Measurements from ENCODE around the gene PRKD1. TPM values are rescaled to one million over a fixed set of nuclear protein-coding genes. Genes with fewer than 3 reads are reported as not detected.

Gene PRKD1
- total RNA-seq, 1 donor from 2014 or later: 13.5 TPM

DNA sequence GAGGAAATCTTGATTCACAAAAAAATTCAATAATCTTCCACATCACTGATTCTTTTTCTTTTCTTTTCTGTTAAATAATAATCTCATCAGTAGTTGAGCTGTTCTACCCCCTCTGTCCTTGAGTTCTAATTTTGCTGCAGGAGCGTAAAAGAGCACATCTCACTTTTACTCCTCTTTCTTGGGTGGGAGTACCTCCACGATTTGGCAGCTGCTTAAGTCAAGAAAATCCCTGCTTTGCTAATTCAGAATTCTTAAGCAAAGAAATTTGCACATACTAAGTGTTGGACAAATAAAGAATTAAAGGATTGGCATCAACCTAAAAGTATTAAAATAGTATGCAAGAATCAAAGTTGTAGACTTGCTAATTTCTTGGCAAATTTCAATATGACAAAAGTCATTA lies 128.8 kb downstream of the PRKD1 start:
- Mint-ChIP-seq H3K9me3 (no peaks in the 10 kb centered on the region), H3K4me1 (peaks cover 19% of the 10 kb centered on the region), H3K27ac (ENCODE audit: unreplicated experiment) (no peak overlapping the region), H3K4me3 (no peak overlapping the region), H3K27me3 (ENCODE audit: low read depth) (no peaks in the 10 kb centered on the region), H3K36me3 (ENCODE audit: low read depth) (no peaks in the 10 kb centered on the region)
- TF ChIP-seq, protein P1, sequence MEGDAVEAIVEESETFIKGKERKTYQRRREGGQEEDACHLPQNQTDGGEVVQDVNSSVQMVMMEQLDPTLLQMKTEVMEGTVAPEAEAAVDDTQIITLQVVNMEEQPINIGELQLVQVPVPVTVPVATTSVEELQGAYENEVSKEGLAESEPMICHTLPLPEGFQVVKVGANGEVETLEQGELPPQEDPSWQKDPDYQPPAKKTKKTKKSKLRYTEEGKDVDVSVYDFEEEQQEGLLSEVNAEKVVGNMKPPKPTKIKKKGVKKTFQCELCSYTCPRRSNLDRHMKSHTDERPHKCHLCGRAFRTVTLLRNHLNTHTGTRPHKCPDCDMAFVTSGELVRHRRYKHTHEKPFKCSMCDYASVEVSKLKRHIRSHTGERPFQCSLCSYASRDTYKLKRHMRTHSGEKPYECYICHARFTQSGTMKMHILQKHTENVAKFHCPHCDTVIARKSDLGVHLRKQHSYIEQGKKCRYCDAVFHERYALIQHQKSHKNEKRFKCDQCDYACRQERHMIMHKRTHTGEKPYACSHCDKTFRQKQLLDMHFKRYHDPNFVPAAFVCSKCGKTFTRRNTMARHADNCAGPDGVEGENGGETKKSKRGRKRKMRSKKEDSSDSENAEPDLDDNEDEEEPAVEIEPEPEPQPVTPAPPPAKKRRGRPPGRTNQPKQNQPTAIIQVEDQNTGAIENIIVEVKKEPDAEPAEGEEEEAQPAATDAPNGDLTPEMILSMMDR (conservative IDR thresholded peaks at IDR 0.05): no peak
- no peak for DNase-seq (ENCODE audit: low read depth, low spot score)

DNA sequence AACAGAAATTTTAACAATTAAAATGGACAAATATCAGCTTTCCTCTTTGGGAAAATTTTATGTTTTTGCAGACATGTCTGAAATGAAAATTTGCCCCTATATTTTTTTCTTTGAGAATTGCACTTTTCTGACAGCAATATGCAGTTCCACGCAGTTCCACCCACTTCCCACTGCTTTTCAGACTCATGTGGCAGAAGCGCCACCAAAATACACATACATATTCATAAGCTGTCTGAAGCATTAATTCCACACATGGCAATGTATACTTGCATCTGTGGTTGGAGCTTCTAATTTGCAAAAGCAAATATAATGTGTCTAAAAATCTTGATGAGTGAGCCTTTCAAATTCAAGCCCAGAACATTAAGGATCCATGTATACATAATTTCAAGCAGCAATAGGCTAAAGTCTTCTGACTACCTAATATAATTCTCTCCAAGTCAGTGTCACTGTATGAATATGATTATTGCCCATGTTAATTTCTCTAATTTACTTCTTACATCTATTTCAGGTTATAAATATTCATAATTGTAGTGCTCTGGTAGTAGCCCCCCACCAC lies 129.5 kb downstream of the PRKD1 start:
- DNase-seq (ENCODE audit: low read depth, low spot score): no peak
- Mint-ChIP-seq H3K36me3 (ENCODE audit: low read depth) (no peaks in the 10 kb centered on the region), H3K9me3 (no peaks in the 10 kb centered on the region), H3K4me3 (no peak overlapping the region), H3K27me3 (ENCODE audit: low read depth) (no peaks in the 10 kb centered on the region), H3K27ac (ENCODE audit: unreplicated experiment) (no peak overlapping the region), H3K4me1 (peaks cover 19% of the 10 kb centered on the region)
- TF ChIP-seq, protein P1 (conservative IDR thresholded peaks at IDR 0.05): no peak

DNA sequence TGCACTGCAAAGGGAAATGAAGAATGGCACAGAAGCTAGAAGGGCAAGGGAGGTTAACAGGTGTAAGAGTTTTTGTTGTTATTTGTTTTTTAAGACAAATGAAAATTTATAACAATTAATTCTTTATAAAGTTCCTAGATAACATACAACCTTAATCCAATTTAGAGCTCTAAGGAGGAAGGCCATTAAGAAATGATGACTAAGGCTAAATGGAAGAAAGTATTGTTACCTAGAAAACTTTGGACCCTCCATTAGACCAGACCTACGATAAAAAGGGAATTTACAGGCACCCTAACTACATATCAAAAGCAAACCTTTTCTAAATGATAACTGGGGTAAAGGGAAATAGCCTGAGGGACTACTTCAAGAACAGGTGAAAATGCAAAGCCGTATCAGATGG lies 130.8 kb downstream of the PRKD1 start:
- no peaks in the 10 kb centered on the region for H3K27me3 Mint-ChIP-seq (ENCODE audit: low read depth)
- H3K4me3 Mint-ChIP-seq: no peak overlapping the region
- H3K27ac Mint-ChIP-seq (ENCODE audit: unreplicated experiment): no peak overlapping the region
- no peak for DNase-seq (ENCODE audit: low read depth, low spot score)
- H3K4me1 Mint-ChIP-seq: peaks cover 19% of the 10 kb centered on the region
- no peaks in the 10 kb centered on the region for H3K9me3 Mint-ChIP-seq
- TF ChIP-seq, protein P1 (conservative IDR thresholded peaks at IDR 0.05): no peak
- H3K36me3 Mint-ChIP-seq (ENCODE audit: low read depth): no peaks in the 10 kb centered on the region

DNA sequence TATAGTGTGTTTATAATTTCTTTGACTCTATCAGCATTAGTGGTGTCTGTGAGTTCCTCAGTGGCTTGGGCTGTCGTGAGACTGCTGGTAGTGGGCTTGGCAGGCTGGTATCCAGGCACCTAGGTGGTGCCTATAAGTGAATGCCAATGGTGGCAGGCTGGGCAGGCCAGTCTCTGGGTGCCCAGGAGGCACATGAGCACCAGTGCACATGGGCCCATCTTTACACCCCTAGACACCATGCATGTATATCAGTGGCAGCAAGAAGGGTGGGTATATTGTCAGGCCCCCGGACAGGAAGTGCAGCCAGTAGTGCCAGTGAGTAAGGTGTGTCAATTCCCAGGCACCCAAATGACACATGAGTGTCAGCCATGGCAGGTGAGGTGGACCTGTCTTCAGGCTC lies 138.2 kb downstream of the PRKD1 start:
- no peak for DNase-seq (ENCODE audit: low read depth, low spot score)

DNA sequence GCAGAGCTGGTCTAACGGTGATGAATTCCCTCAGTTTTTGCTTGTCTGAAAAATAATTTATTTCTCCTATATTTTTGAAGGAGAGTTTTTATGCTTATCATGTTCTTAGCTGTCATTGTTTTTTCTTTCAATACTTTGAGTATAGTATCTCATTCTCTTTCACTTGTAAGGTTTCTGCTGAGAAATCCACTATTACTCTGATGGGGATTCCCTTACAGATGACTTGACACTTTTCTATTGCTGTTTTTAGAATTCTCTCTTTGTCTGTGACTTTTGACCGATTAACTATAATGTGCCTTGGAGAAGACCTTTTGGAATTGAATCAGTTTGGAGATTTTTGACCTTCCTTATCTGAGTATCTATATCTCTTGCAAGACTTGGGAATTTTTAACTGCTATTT lies 139.6 kb downstream of the PRKD1 start:
- no peak for DNase-seq (ENCODE audit: low read depth, low spot score)
- Mint-ChIP-seq H3K4me1 (peaks cover 13% of the 10 kb centered on the region), H3K27me3 (ENCODE audit: low read depth) (no peaks in the 10 kb centered on the region), H3K9me3 (peaks cover 14% of the 10 kb centered on the region), H3K36me3 (ENCODE audit: low read depth) (peaks cover 1% of the 10 kb centered on the region), H3K27ac (ENCODE audit: unreplicated experiment) (no peak overlapping the region), H3K4me3 (no peak overlapping the region)
- TF ChIP-seq, protein P1 (conservative IDR thresholded peaks at IDR 0.05): no peak

More for the DNA sequence above, 138.2 kb downstream of the PRKD1 start:
- no peaks in the 10 kb centered on the region for H3K36me3 Mint-ChIP-seq (ENCODE audit: low read depth)
- H3K27ac Mint-ChIP-seq (ENCODE audit: unreplicated experiment): no peak overlapping the region
- no peak overlapping the region for H3K4me3 Mint-ChIP-seq
- H3K4me1 Mint-ChIP-seq: peaks cover 14% of the 10 kb centered on the region
- H3K9me3 Mint-ChIP-seq: peaks cover 9% of the 10 kb centered on the region
- H3K27me3 Mint-ChIP-seq (ENCODE audit: low read depth): no peaks in the 10 kb centered on the region
- TF ChIP-seq, protein P1 (conservative IDR thresholded peaks at IDR 0.05): no peak

All from neural crest cell (in vitro differentiated cells).